HT-29 (cell line): ENCODE data around the gene HPCA. TPM values are rescaled to one million over a fixed set of nuclear protein-coding genes. Genes with fewer than 3 reads are reported as not detected.

ENCODE experiments used
- DNase-seq: peaks from one replicate; pipeline ENCODE4 v3.0.0-alpha.2; 2015; ENCODE audit warnings: low spot score
- total RNA-seq: library from RNA; depleted of rRNA; stranded (reverse); fragments of >200 nt; shearing (Covaris generic); gene quantifications from 2 replicates; pipeline ENCODE4 v1.2.3, GENCODE V29; 2014; rRNA removed

Gene HPCA
- total RNA-seq: 0.79 and 2.4 TPM in 2 replicates

GRCh38 chr1:32886004-32886827 lies at the start of gene HPCA:
TSS of gene HPCA (plus strand) at chr1:32886491. CDS start at chr1:32888899, 2,408 bp downstream.
- no peak for DNase-seq

- DNase-seq: no peak
These were observed 37.8 kb upstream of the HPCA start for GRCh38 chr1:32848354-32849063.

- DNase-seq: no peak
These were observed 30.3 kb upstream of the HPCA start for GRCh38 chr1:32855861-32856617.

- no peak for DNase-seq
These were observed 28.2 kb upstream of the HPCA start for GRCh38 chr1:32858136-32858535.

- no peak for DNase-seq
These were observed 27.5 kb upstream of the HPCA start for GRCh38 chr1:32858791-32859190.

- DNase-seq: no peak
These were observed 26.4 kb upstream of the HPCA start for GRCh38 chr1:32859915-32860314.

GRCh38 chr1:32860566-32860965 lies 25.7 kb upstream of the HPCA start:
- DNase-seq: no peak

- no peak for DNase-seq
These were observed 24.2 kb upstream of the HPCA start for GRCh38 chr1:32861904-32862695.

- no peak for DNase-seq
These were observed 22.9 kb upstream of the HPCA start for GRCh38 chr1:32863218-32863880.

GRCh38 chr1:32863881-32864245 lies 22.4 kb upstream of the HPCA start:
- no peak for DNase-seq

- DNase-seq: no peak
These were observed 21.8 kb upstream of the HPCA start for GRCh38 chr1:32864375-32865019.

- DNase-seq: no peak
These were observed 20.5 kb upstream of the HPCA start for GRCh38 chr1:32865639-32866405.

GRCh38 chr1:32867151-32867550 lies 19.1 kb upstream of the HPCA start:
- DNase-seq: no peak

GRCh38 chr1:32867671-32868070 lies 18.6 kb upstream of the HPCA start:
- no peak for DNase-seq

GRCh38 chr1:32868085-32868484 lies 18.2 kb upstream of the HPCA start:
- no peak for DNase-seq

GRCh38 chr1:32868806-32869455 lies 17.4 kb upstream of the HPCA start:
- DNase-seq: no peak

- no peak for DNase-seq
These were observed 16.2 kb upstream of the HPCA start for GRCh38 chr1:32869923-32870614.

- no peak for DNase-seq
These were observed 15.5 kb upstream of the HPCA start, which contains the start of gene FNDC5 for GRCh38 chr1:32870615-32871363. TSS of gene FNDC5 (minus strand) at chr1:32870912.
